GM12874 (cell line): ENCODE results near the gene RNU1-2.

Source experiments
- CTCF ChIP-seq: IDR thresholded peaks from 2 replicates; pipeline ENCODE4 v1.5.1; 2011; ENCODE audit warnings: low read depth, mild to moderate bottlenecking, control low read depth, low read length, moderate library complexity; ENCODE audit not compliant: insufficient read depth

RNU1-2 gene

GRCh38 chr1:16904560-16905109, 8.9 kb downstream of the RNU1-2 start:
- TF ChIP-seq CTCF: no peak

GRCh38 chr1:16905110-16905867, 9.5 kb downstream of the RNU1-2 start:
- no peak for TF ChIP-seq CTCF

GRCh38 chr1:16905868-16906702, 10.3 kb downstream of the RNU1-2 start:
- TF ChIP-seq CTCF: no peak

GRCh38 chr1:16906873-16907272, 11.1 kb downstream of the RNU1-2 start:
- TF ChIP-seq CTCF: no peak

GRCh38 chr1:16907870-16908758, 12.3 kb downstream of the RNU1-2 start:
- no peak for TF ChIP-seq CTCF

- no peak for TF ChIP-seq CTCF
Observed at GRCh38 chr1:16913181-16913832, 17.5 kb downstream of the RNU1-2 start.
